HG03064 (cell line): ENCODE measurements around the gene IQCK.

Experiments
- ATAC-seq: cut with Tn5 transposase; IDR thresholded peaks from one replicate; pipeline ENCODE4 v1.9.1; 2021; ENCODE audit warnings: low read depth; ENCODE audit not compliant: unreplicated experiment

IQCK gene

DNA sequence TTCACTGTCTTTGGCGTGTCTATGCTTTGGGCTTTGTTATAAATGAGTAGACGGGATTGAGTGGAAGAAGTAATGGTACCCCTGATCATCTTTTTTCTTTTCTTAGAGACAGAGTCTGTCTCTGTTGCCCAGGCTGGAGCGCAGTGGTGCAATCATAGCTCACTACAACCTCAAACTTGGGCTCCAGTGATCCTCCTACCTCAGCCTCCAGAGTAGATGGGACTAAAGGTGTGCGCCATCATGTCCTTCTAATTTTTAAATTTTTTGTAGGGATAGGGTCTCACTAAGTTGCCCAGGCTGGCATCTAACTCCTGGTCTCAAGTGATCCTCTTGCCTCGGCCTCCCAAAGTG is 181.5 kb downstream of the IQCK start:
- no peak for ATAC-seq

DNA sequence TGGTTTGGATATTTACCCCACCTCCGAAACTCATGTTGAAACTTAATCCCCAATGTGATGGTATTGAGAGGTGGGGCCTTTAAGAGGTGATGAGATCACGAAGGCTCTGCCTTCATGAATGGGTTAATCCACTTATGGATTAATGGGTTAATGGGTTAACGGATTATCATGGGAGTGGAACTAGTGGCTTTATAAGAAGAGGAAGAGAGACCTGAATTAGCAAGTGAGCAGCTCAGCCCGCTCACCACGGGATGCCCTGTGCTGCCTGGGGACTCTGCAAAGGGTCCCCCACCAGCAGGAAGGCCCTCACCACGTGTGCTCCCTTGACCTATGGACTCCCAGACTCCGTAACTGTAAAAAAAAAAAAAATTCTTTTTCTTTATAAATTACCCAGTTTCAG is 183.1 kb downstream of the IQCK start:
- ATAC-seq, result no peak

- peak; percentile 75 for ATAC-seq
These were observed 189.3 kb downstream of the IQCK start for GRCh38 chr16:19907161-19907992.
